Epithelial cell of proximal tubule (primary cell): ENCODE data around the gene GMPR2. TPM values are rescaled to one million over a fixed set of nuclear protein-coding genes. Genes with fewer than 3 reads are reported as not detected.

Experiments used
- DNase-seq: peaks from one replicate; pipeline ENCODE4 v3.0.0-alpha.2; 2011; ENCODE audit warnings: low read depth
- H3K4me3 ChIP-seq: 2 replicates; pipeline ENCODE4 v1.5.1; 2011; ENCODE audit warnings: low read depth, mild to moderate bottlenecking, low read length
- CTCF ChIP-seq: conservative IDR thresholded peaks from 2 replicates; pipeline ENCODE4 v1.5.1; 2012; ENCODE audit warnings: low read depth, mild to moderate bottlenecking, low read length
- total RNA-seq: library from RNA; depleted of rRNA; stranded (reverse); fragments of >200 nt; gene quantifications from 2 replicates; pipeline ENCODE4 v1.2.3, GENCODE V29; 2015

Gene GMPR2
- total RNA-seq, 1 donor from 2014 or later = 136 TPM

- DNase-seq = no peak
- peak; percentile 55 for TF ChIP-seq CTCF
- H3K4me3 ChIP-seq = no peak overlapping the region
Observed at GRCh38 chr14:24279301-24280186, 46.8 kb downstream of the GMPR2 start.

GRCh38 chr14:24280797-24281460, 48.2 kb downstream of the GMPR2 start:
- no peak overlapping the region for H3K4me3 ChIP-seq
- DNase-seq = no peak
- no peak for TF ChIP-seq CTCF

GRCh38 chr14:24281636-24282035, 48.9 kb downstream of the GMPR2 start:
- no peak for TF ChIP-seq CTCF
- no peak for DNase-seq
- H3K4me3 ChIP-seq = no peak overlapping the region

GRCh38 chr14:24282736-24283135, 50.0 kb downstream of the GMPR2 start:
- TF ChIP-seq CTCF = no peak
- no peak overlapping the region for H3K4me3 ChIP-seq
- no peak for DNase-seq

GRCh38 chr14:24283796-24284460, 51.2 kb downstream of the GMPR2 start:
- no peak for TF ChIP-seq CTCF
- DNase-seq = no peak

GRCh38 chr14:24284501-24285035, 51.8 kb downstream of the GMPR2 start:
- H3K4me3 ChIP-seq = no peak overlapping the region
- TF ChIP-seq CTCF = no peak
- no peak for DNase-seq

More at GRCh38 chr14:24283796-24284460, 51.2 kb downstream of the GMPR2 start:
- H3K4me3 ChIP-seq = no peak overlapping the region
